ENCODE data around the gene PLAC9.

PLAC9 gene

DNA sequence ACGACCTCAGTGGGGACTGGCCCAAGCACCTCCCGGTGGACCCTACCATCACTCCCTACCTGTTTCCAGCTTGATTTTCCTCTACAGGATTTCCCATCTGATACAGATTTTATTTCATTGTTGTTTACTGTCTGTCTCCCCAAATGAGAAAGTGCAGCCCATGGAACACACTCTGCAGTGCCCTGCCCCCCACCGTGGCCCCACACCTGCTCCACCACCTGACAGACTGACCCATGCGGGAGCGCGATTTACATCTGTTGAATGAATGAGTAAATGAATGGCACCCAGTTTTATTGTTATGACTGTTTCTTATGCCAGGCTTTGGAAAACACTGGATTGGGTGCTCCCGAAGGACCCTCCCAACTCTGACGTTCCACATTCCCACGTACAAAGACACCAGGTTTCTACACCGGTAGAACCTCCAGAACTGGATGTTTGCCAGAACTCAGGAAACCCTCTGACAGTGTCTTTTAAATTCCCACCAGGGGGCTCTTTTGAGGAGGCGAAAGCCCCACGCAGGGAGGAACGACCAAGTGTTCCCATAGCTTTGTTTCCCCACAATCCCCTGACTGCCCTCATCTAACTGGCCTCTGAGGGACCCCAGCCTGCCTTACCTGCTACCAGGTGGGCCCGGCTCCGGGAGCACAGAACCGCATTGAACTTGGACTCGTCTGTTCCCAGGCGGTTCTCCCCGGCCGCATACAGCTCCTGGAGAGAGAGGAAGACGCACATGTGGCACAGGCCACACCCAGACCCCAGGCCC, 29.0 kb downstream of the PLAC9 start:
- no peak for DNase-seq

DNA sequence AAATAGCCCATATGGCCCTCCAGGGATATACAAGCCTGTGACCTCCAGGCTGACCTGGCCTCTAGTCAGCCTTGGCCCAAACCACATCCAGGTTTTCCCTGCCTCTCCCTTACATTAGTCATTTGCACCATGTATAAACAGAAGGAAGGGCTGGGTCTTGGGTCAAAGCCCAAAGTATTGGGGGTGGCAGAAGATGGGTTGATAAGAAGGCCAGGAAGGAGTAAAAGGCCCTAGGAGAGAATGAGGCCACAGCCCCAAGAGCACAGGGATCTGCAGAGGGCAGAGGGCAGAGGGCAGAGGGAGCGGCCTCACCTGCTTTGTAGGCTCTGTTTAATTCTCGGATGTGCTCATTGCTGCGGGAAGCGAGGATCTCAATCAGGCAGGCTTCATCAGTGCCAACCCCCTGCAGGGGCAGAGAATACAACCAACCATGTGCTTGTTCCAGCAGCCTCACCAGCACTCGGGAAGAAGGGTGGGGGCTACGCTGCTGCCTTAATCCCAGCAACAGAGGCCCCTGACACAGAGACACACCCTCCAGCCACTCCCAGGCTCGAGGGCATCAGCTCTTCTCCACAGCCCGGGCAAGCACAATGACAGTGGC, 31.3 kb downstream of the PLAC9 start:
- no peak for DNase-seq

DNA sequence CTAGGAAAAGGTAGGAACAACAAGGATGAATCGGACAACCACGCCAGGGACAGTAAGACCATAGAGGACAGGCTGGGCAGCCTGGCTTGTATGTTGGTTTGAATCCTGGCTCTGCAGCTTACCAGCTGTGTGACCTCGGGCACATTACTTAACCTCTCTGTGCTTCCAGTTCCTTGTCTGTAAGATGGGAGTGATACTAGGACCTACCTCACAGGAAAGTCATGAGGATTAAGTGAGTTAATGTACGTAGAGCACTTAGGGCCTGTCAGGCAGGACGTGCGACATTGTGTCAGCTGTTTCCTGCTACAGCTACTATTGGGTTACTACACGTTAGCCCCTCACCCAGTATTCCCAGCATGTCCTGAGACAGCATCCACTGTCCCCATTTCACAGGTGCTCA, 32.1 kb downstream of the PLAC9 start:
- no peak for DNase-seq

DNA sequence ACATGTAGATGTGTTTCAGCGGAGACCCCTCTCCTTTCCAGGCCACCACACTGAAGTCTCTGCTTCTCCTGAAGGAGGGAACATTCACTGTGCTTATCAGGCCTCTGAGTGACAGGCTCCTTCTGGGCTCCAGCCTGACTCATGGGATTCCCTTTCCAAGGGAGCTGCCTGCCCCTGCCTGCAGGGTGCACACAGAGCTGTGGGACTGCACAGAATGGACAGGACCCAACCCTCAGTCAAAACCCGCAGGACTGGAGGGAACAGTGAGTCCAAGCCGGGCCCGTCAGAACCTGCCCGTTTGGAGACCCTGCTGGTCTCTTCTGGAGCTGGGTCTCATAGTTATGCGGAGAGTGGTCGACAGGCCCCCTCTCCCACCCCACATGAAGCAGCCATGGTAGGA, 32.6 kb downstream of the PLAC9 start:
- DNase-seq, result no peak

DNA sequence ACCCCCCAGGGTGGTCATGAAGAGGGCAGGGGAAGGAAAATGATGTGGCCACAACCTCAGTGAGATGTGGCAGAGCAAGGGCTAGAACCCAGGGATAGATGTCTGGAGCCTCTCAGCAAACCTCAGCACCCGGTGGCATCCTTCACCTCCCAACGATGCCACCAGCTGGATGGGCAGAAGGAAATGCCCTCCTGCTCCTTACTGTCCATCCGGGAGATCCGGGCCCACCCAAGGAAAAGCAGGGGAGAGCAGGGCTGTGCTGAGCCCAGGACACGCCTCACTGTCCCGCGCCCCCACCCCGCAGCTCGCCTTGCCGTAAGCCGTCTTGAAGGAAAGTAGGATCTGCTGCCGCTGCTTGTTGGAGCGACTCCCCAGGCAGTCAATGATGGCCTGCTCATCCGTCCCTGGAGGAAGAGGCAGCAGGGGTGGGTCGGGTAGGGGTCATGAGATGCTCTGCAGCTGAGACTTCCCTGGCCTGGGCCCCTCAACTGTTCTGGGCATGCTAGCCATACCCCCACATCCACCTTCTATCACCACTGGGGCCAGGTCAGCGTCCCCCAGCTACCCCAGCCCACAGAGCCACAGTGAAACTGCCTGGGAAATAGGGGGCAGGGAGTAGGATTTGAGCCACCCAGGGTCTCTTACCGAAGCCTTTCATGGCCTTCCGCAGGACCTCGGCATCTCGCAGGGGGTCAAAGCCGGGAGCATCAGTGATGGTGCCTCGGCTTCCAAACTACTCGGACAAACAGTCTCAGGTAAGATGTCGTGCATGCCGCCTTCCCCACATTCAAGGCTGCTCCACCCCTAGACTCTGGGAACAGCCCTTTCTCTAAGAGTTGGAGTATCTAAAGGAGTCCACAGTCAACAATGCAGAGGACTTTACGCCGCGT, 34.3 kb downstream of the PLAC9 start:
- DNase-seq, result no peak

DNA sequence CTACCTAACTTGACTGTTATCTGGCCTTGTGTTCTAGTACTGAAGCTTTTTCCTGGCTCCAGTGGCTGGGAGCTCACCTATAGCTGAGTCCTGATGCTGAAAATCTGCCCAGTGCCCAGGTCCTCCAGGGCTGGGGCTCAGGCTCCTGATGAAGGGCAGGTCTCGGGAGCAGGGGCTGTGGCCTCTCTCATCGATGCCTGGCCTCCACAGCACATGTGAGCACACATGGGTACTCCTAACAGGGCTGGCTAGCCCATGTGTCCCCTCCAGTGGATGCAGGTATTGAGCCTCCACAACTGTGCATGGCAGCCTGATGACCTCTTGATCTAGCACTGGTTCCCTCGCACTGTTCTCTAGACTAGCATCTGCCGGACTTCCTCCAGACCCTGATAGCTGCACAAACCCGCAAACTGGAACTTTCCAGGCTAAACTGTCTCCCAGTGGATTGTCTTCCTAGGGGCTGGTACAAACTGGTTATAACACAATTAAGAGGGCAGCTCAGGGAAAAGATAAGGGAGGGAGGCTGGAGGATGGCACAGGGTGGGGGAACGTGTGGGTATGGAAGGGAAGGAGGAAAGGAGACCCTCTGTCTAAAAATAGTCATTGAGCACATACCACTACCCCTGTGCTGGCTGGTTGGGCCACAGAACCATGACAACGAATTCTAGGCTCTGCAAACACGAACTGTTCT, 35.1 kb downstream of the PLAC9 start:
- DNase-seq, result no peak

DNA sequence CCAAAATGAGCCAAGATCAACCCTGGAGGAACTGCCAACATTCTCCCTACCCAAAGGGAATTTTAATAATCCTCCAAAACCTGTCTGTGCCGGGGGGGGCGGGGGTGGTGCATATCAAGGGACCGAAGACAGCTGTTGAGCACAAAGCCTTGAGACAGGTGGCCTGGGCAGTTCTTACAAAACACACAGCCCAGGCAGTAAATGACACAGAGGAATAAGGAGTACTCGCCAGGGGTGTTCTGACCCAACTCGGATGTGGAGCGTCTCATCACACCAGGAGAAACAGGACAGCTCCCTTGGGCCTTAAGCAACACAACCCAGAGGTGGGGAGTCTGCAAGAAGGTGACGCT, 35.6 kb downstream of the PLAC9 start:
- no peak for DNase-seq

DNA sequence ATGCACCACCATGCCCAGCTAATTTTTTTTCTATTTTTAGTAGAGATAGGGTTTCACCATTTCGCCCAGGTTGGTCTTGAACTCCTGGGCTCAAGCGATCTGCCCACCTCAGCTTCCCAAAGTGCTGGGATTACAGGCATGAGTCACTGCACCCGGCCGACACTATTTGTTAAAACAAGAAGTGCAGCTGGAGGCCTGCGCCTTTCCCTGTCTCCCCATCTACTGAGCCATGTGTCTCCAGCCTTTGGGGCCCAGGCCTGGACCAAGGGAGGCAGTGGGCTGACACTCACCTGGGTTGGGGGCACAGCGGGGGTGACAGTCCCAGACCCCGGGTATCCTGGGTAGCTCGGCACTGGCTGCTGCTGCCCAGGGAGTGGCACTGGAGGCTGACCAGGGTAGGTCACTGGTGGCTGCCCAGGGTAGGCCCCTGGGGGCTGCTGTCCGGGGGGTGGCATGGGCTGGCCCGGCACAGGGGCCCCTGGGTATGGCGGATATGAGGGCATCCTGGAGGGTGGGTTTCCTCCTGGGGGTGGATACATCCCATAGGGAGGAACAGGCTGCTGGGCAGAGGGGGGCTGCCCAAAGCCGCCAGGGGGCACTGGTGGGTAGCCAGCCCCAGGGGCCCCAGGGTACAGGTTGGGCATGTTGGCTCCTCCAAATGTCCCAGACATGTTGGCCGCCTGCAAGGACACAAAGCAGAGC, 36.3 kb downstream of the PLAC9 start:
- no peak for DNase-seq

DNA sequence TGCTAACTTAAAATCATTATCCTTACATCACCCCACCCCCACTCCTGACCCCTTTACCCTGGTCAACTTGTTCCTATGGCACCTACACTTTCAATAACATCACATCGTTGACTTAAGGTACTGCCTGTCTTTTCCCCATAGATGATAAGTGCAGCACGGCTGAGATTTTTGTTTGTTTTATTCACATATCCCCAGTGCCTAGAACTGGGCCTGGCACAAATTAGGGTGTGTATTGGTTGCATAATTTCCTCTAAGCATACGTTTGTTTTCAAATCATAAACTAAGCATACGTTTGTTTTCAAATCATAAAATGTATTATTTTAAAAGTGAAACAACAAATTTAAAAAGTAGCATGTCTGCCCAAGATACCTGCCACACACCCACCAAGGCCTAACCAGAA, 37.5 kb downstream of the PLAC9 start:
- DNase-seq, result no peak

DNA sequence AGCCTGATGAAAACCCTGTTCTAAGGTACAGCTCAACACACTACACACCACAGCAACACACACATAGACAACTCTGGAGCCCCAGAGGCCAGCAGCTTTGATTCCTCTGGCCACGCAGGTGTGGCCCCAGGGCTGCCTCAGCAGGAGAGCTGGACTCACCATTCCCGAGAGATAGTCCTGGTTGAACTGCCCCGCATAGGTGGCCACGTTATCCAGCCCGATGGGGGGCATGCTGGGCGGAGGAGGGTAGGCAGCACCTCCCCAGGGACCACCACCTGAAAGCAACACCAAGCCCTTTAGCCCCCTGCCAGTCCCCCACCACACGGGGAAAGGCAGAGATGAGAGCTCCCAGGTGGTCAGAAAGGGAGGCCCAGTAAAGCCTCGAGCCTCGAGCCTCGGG, 38.1 kb downstream of the PLAC9 start:
- DNase-seq, result no peak

DNA sequence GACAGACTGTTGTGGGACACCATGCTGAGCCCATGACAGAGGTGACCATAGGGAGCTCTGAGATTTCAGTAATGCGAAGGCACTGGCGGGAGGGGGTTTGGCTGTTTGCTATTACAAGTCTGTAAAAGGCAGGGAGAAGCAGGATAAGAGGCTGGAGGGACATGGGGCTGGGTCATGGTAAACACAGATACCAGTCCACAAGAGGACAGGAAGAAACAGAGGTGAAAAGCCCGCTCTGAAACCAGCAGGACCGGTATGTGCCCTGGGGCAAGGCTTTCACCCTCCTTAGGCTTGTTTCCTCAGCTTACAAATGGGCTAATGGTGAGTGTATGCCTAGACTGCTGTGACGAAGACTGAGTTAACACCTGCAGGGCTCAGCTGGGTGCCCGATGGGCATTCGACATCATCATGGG, 38.7 kb downstream of the PLAC9 start:
- no peak for DNase-seq

DNA sequence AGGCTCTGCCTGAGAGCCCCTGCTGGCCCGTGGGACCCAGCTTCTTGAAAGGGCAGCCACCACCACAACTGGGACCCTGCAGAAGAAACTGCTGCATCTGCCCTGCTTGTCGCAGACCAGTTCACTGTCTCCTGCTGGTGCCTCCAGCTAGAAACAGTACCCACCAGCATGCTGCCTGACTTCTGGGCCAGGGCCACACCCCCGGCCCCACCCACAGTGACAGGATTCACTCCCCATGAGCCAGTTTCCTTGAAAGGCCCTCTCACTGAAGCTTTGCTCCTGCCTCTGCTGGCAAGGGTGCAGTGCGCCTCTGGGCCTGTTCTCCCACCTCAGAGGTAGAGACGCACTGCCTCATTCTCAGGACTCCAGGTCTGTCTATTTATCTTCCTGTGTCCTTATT, 40.4 kb downstream of the PLAC9 start:
- no peak for DNase-seq

DNA sequence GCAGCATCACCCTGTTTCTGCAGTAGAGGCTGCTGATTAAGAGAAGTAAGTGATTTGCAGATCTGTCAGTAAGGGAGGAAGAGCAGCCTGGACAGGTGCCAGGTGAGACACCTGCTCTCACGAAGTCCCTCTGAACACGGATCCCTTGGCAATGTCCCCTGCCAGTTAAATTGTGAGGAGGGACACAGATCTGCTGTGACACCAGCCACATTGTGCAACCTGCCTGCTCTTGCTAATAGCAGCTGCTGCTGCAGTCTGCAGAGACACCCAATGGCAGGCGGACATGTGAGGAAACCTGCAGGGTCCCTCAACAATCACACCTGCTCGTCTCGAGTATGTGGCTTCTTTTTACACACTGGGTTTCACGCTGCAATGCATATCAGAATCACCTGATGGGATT, 40.9 kb downstream of the PLAC9 start:
- DNase-seq, result no peak

DNA sequence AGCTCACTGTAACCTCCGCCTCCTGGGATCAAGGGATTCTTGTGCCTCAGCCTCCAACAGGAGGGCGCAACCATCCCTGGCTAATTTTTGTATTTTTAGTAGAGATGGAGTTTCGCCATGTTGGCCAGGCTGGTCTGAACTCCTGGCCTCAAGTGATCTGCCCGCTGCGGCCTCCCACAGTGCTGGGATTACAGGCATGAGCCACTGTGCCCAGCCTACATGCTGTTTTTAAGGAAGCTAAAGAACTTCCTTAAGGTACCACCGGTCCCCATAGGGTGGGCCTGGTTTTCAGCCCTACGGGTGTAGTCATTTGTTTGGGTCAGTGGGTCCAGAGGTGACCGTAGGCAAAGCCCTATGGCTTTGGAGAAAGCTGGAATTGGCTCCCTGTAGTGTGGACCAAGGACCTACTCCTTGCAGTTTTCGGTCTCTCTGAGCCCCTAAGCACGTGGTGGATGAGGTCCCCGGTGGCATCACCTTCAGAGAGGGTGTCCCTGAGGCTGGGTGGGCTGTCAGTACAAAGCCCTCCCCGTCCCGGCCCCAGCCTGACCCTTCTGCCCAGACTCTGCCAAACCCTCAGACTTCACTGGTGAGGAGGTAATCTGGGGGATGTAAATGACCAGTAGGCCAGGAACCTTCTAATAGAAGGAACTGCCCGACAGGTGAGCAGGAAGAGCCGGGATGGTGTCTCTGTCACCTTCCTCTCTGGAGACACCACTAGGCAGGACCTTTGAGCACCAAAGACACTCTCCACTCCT, 42.3 kb downstream of the PLAC9 start:
- DNase-seq, result no peak

DNA sequence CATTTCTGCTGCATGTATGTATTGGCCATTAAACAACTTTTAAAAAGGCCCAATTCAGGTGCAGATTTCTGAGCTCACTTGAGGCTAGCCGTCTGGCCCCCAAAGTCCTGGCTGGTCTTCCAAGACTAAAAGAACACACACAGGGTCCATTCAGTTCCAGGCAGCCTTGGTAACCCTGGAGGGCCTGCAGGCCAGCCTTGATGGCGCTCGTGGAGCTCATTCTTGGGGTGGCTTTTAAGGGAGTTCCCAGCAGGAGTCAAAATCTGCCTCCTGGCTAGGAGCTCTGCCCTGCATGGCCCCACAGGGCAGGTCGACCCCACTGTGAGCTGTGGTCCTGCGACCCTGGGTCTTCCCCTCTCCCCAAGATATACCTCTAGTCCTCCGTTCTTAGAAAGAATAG, 44.0 kb downstream of the PLAC9 start:
- DNase-seq, result no peak

DNA sequence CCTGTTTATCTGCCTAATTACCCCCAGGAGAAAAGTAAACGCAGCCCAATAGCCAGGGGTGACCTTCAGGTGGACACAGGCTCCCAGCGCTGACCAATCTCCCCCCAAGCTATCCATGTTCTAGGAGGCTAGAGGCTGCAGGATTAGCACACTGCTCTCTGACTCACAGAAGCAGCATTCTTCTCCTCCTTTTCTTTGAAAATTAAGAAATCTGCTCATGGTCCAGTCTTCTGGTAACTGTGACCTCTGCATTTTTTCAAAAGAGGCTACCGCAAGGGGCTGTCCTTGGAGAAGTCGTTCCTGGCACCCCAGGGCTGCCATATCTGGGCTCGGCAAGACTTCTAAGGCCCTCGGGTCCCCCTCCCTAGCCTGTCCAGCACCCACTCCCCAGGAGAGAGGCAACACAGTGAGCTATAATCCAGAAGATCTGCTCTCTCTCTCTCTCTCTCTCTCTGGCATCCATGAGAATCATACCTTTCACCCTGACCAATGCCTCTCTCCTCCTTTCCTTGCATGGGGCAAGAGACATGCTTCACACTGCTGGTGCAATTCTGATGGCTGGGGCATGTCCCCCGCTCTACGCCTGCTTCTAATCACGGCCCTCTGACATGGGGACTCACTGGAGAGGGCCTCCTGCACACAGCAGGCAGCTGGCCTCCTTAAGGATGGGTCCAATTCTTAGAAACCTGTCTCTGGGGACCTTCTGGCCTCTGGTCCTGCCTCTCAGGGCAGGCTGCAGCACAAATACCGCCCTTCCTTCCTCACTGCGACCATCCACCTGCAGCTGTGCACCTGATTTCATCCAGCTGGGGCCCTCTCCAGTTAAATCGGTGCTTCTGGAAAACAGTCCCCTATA, 45.5 kb downstream of the PLAC9 start:
- DNase-seq, result no peak

DNA sequence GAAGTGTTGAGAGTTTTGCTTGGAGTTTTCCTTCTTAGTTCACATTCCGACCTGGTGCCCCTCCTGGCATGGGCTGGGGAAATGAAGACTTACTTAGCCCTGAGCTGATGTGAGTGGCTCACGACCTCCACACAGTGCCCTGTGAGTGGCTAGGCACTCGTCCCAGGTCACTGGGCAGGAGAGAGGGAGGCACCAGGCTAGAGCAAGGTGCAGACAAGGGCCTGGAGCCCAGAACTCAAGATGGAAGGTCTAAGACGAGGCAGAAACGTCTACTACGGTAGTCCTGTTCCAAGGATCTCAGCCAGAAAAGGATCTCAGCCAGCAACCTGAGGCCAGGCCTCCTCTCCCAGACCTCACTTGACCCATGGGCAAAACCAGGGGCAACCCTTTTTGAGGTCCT, 50.5 kb downstream of the PLAC9 start:
- DNase-seq, result no peak

DNA sequence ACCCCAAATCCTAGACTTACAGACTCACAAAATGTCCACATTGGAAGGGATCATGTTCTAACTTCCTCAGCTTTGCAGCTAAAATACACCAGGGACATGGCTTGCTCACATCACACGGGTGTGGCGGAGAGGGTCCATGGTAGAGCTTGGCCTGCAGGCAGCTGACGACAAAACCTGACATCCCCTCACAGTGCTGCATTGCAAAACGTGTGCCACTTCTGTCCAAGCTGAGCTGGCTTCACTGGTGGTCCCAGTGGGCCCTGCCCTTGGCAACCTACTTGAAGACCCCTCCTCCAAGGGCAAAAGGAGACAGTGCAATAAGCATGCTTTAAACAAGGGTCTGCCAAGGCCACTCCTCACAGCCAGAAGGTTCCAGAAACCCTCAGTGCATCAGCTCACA, 50.9 kb downstream of the PLAC9 start:
- no peak for DNase-seq

DNA sequence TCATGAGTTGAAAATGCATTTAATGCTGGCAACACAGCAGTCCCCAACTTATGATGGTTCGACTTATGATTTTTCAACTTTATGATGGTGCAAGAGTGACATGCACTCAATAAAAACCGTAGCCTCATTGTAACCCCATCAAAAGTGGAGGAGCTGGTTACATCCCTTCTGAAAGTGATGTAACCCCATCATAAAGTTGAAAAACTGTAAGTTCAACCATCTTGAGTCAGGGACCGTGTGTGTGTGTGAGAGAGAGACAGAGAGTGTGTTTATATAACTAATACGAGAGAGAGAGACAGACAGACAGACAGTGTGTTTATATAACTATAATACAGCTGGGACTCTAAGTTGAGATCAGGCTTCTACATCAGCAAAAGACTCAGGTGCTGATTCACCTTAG, 51.8 kb downstream of the PLAC9 start:
- no peak for DNase-seq

DNA sequence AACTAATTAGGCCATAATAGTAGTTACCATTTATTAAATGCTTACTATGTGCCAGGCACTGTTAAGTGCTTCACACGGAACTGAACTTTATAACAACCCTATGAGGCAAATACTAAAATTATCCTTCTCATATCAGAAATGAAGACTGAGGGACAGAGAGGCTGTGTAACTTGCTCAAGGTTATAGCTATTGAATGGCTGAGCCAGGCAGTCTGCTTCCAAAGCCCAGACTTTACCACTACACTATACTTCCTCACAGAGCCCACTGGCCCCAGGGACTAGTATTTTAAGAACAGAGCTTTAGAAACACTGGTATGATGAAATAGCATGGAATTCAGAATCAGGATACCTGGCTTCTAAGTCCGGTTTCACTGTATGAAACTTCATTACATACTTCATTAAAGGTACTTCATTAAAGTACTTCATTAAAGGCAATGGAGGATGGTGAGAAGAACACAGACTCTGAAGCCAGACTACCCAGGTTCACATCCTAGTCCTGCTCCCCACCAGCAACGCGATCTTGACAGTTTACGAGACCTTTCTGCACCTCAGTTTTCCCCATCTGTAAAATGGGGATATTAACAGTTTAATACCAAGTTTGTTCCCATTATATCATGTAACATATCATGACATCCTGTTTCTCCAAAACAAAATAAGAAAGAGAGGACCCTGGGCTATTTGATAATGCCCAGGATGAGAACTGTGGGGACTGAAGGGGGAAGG, 53.2 kb downstream of the PLAC9 start:
- DNase-seq, result no peak
